GM23248 (cell line): ENCODE measurements around the gene PIGR.

Experiments
- EZH2 ChIP-seq: fragments of 200-600 bp; sonication (generic); IDR thresholded peaks from 2 replicates; pipeline ENCODE4 v1.6.1; 2018; ENCODE audit warnings: antibody characterized with exemption, mild to moderate bottlenecking; ENCODE audit not compliant: insufficient read depth, poor library complexity, severe bottlenecking
- EZH2phosphoT487 ChIP-seq: fragments of 200-600 bp; sonication (generic); IDR thresholded peaks from 2 replicates; pipeline ENCODE4 v1.6.1; 2018; ENCODE audit warnings: antibody characterized with exemption, moderate library complexity, mild to moderate bottlenecking, low read depth; ENCODE audit not compliant: insufficient read depth

GRCh38 chr1:206930210-206930798 lies 16.0 kb downstream of the PIGR start:
- TF ChIP-seq EZH2phosphoT487 (no peak), EZH2 (no peak)
